ENCODE data around the gene USP32. TPM values are rescaled to one million over a fixed set of nuclear protein-coding genes. Genes with fewer than 3 reads are reported as not detected.
"Not testable (repeated sequence)": the region's sequence is repeated elsewhere in the genome, so short reads cannot be mapped to it uniquely, and the experiment has no call there.

The USP32 gene
- total and polyA plus RNA-seq, 4 experiments from 2014 or later: 2.6 to 36.2 (median 20.4) TPM

DNA sequence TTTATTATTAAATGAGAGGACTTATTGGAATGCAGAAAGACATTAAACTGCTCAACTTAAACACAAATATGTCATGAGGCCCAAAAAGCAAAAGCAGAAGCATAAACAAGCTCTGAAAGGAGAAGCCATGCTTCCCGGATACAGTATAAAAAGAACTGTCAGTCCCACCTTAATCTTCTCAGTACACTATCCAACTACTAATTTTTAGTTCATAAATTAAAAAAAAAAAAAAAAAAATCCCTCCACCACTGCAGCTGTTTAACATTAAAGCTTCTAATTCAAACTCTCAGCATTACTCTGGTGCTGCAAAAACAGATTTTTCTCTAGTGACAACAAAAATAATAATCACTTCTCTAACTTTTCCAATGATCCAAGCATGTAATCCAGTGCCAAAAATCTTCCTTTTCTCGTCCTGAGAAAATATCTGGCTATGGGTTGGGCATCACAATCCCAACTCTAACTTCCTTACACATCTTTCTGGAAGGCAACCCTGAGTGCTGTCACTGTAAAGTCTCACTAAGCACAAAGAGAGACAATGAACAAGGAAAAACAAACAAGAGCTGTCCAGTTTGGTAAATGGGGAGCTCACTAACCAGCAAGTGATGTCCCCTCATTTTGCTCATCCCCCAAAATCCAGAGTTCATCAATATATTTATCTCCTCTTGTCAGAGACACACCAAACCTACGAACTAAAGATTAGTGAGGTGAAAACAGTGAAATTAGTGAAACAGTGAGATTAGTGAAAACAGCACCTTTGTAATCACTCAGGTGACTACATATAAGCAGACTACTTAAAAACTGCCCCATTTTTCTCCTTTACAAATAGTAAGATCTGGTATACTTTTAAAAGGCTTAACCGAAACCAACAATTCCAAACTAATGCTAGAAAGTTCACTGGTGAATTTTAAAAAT is 5.5 kb downstream of the USP32 start:
- no peak overlapping the region for H3K27ac ChIP-seq (ENCODE audit: low read depth, low read length)
- intact Hi-C loops (cut with micrococcal nuclease): no loop called here
- Mint-ChIP-seq H3K27me3 (no peaks in the 10 kb centered on the region), H3K27ac (peak overlapping the region in 1 of 7 donors; percentile 55), H3K4me1 (peaks cover 42 to 66% (median 47%) of the 10 kb centered on the region in 4 donors), H3K4me3 (no peak overlapping the region), H3K36me3 (peaks cover 3 to 11% of the 10 kb centered on the region in 2 donors), H3K9me3 (no peaks in the 10 kb centered on the region)
- H3K27me3 ChIP-seq (ENCODE audit: insufficient read depth, low read length): no peaks in the 10 kb centered on the region
- H3K4me1 ChIP-seq (ENCODE audit: insufficient read depth, low read length): peaks cover 15% of the 10 kb centered on the region
- H3K9me3 ChIP-seq (ENCODE audit: control insufficient read depth in 1 of 2, low read length in 2 of 2): no peaks in the 10 kb centered on the region
- DNase-seq: no peak
- POLR2A ChIA-PET (ENCODE audit: partially characterized antibody): no interaction called here
- H3K36me3 ChIP-seq (ENCODE audit: insufficient read depth, low read length): no peaks in the 10 kb centered on the region
- CTCF ChIA-PET (ENCODE audit: partially characterized antibody): no interaction called here
- H3K4me3 ChIP-seq (ENCODE audit: low read length in 2 of 2): no peak overlapping the region

DNA sequence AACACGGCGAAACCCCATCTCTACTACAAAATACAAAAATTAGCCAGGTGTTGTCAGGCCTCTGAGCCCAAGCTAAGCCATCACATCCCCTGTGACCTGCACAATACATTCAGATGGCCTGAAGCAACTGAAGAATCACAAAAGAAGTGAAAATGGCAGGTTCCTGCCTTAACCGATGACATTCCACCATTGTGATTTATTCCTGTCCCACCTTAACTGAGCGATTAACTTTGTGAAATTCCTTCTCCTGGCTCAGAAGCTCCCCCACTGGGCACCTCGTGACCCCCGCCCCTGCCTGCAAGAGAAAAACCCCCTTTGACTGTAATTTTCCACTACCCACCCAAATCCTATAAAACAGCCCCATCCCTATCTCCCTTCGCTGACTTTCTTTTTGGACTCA is 7.0 kb downstream of the USP32 start:
- H3K4me3 ChIP-seq (ENCODE audit: low read length in 2 of 2); intact Hi-C loops (cut with micrococcal nuclease); H3K27me3 ChIP-seq (ENCODE audit: insufficient read depth, low read length); H3K27ac Mint-ChIP-seq; H3K9me3 Mint-ChIP-seq; H3K27me3 Mint-ChIP-seq; H3K36me3 Mint-ChIP-seq; H3K27ac ChIP-seq (ENCODE audit: low read depth, low read length); CTCF ChIA-PET (ENCODE audit: partially characterized antibody); H3K9me3 ChIP-seq (ENCODE audit: control insufficient read depth in 1 of 2, low read length in 2 of 2); H3K4me3 Mint-ChIP-seq; H3K4me1 ChIP-seq (ENCODE audit: insufficient read depth, low read length); H3K36me3 ChIP-seq (ENCODE audit: insufficient read depth, low read length); POLR2A ChIA-PET (ENCODE audit: partially characterized antibody); DNase-seq: not testable (repeated sequence)
- H3K4me1 Mint-ChIP-seq: peaks cover 28 to 53% (median 33%) of the 10 kb centered on the region in 4 donors

DNA sequence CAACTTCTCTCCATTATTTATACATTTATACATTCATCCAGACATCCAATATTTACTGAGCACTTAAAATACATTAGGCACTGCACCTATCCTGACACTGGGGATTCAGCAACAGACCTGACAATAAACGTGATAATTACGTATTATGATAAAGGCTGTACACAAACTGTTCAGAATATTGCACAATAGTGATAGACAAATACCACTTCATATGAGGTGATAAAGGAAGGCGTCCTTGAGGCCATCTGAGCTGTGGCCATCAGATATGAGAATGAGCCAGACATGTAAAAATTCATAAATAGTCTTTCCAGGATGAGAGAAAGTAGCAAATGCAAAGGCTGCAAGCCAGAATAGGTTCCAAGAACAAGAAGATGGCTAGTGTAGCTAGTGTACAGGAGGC is 8.6 kb downstream of the USP32 start:
- Mint-ChIP-seq H3K4me3 (no peak overlapping the region), H3K4me1 (peaks cover 23 to 41% (median 26%) of the 10 kb centered on the region in 4 donors), H3K27ac (no peak overlapping the region), H3K27me3 (no peaks in the 10 kb centered on the region), H3K9me3 (no peaks in the 10 kb centered on the region), H3K36me3 (peaks cover 4 to 8% of the 10 kb centered on the region in 2 donors)
- no peaks in the 10 kb centered on the region for H3K27me3 ChIP-seq (ENCODE audit: insufficient read depth, low read length)
- intact Hi-C loops (cut with micrococcal nuclease): no loop called here
- no peaks in the 10 kb centered on the region for H3K9me3 ChIP-seq (ENCODE audit: control insufficient read depth in 1 of 2, low read length in 2 of 2)
- CTCF ChIA-PET (ENCODE audit: partially characterized antibody): interaction anchor here (0.6 to 1.3 kb wide), 2 partner anchors 15 to 38 kb away, joined by 3 read pairs; no protein-coding TSS in a partner anchor
- DNase-seq: no peak
- no peaks in the 10 kb centered on the region for H3K36me3 ChIP-seq (ENCODE audit: insufficient read depth, low read length)
- POLR2A ChIA-PET (ENCODE audit: partially characterized antibody): interaction anchor here (1.3 kb wide), 1 partner anchor 9 kb away, joined by 4 read pairs; the partner anchor contains the start of gene USP32
- H3K4me3 ChIP-seq (ENCODE audit: low read length in 2 of 2): no peak overlapping the region
- H3K27ac ChIP-seq (ENCODE audit: low read depth, low read length): no peak overlapping the region
- no peaks in the 10 kb centered on the region for H3K4me1 ChIP-seq (ENCODE audit: insufficient read depth, low read length)

DNA sequence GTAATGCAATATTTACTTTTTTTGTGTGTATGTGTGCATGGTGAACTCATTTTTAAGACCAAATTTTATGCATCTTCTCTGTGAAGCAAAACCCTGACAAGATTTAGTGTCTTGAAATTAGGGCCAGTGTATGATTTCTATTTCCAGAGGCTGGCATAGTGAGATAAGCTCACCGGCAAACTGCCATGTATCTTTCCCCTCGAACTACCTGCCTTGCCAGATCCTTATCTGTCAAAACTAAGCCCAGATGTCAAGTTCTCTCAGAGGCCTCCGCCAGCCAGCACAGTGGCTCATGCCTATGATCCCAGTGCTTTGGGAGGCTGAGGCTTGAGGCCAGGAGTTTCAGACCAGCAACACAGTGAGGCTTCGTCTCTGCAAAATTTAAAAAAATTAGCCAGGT is 10.0 kb downstream of the USP32 start:
- Histone ChIP-seq H3K27me3 (ENCODE audit: insufficient read depth, low read length) (no peaks in the 10 kb centered on the region), H3K36me3 (ENCODE audit: insufficient read depth, low read length) (no peaks in the 10 kb centered on the region), H3K9me3 (ENCODE audit: control insufficient read depth in 1 of 2, low read length in 2 of 2) (no peaks in the 10 kb centered on the region), H3K27ac (ENCODE audit: low read depth, low read length) (no peak overlapping the region), H3K4me3 (ENCODE audit: low read length in 2 of 2) (no peak overlapping the region), H3K4me1 (ENCODE audit: insufficient read depth, low read length) (no peaks in the 10 kb centered on the region)
- no peak for DNase-seq
- CTCF ChIA-PET (ENCODE audit: partially characterized antibody): no interaction called here
- no peaks in the 10 kb centered on the region for H3K27me3 Mint-ChIP-seq
- peak overlapping the region in 1 of 7 donors; percentile 42 for H3K27ac Mint-ChIP-seq
- H3K36me3 Mint-ChIP-seq: peaks cover 5 to 12% of the 10 kb centered on the region in 2 donors
- H3K4me3 Mint-ChIP-seq: no peak overlapping the region
- H3K9me3 Mint-ChIP-seq: no peaks in the 10 kb centered on the region
- POLR2A ChIA-PET (ENCODE audit: partially characterized antibody): no interaction called here
- H3K4me1 Mint-ChIP-seq: peaks cover 18 to 35% (median 21%) of the 10 kb centered on the region in 4 donors
- intact Hi-C loops (cut with micrococcal nuclease): no loop called here

DNA sequence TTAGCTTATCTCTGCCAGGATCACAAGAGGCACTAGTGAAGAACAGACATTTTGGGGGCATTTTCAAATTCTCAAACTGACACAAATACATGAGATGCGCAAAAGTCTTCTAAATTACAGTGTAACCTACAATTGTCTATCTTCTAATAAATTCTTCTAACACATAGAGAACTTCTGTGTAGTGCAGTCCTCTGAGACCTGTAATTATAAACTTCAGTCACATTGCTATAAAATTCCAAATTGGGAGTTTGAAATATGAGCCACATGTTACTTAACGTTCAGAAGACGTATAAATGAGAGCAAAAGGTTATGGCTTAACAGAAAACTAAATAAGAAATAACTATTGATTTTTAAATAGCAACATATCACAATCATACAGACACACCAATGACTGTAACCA is 12.5 kb downstream of the USP32 start:
- H3K27me3 ChIP-seq (ENCODE audit: insufficient read depth, low read length); DNase-seq; H3K9me3 Mint-ChIP-seq; CTCF ChIA-PET (ENCODE audit: partially characterized antibody); H3K27ac Mint-ChIP-seq; intact Hi-C loops (cut with micrococcal nuclease); H3K9me3 ChIP-seq (ENCODE audit: control insufficient read depth in 1 of 2, low read length in 2 of 2); H3K4me1 ChIP-seq (ENCODE audit: insufficient read depth, low read length); H3K36me3 ChIP-seq (ENCODE audit: insufficient read depth, low read length); H3K27me3 Mint-ChIP-seq; POLR2A ChIA-PET (ENCODE audit: partially characterized antibody); H3K4me3 ChIP-seq (ENCODE audit: low read length in 2 of 2); H3K4me3 Mint-ChIP-seq; H3K27ac ChIP-seq (ENCODE audit: low read depth, low read length): not testable (repeated sequence)
- Mint-ChIP-seq H3K36me3 (peaks cover 6 to 12% of the 10 kb centered on the region in 2 donors), H3K4me1 (peaks cover 0 to 23% (median 9%) of the 10 kb centered on the region in 4 donors)

DNA sequence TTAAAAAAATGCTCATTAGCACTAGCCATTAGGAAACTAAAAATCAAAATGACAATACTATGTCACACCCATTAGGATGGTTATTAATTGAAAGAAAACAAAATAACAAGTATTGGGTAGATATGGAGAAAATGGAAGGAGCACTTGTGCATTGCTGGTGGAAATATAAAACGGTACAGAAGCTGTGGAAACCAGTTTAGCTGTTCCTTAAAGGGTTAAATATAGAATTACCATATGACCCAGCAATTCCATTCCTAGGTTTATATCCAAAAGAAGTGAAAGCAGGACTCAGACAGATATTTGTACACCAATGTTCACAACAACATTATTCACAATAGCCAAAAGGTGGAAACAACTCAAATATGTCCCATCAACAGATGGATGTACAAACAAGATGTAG is 13.7 kb downstream of the USP32 start:
- Mint-ChIP-seq H3K36me3 (peaks cover 5 to 16% of the 10 kb centered on the region in 2 donors), H3K4me1 (peaks cover 0 to 10% (median 4%) of the 10 kb centered on the region in 4 donors)
- H3K9me3 Mint-ChIP-seq; POLR2A ChIA-PET (ENCODE audit: partially characterized antibody); H3K4me1 ChIP-seq (ENCODE audit: insufficient read depth, low read length); CTCF ChIA-PET (ENCODE audit: partially characterized antibody); H3K9me3 ChIP-seq (ENCODE audit: control insufficient read depth in 1 of 2, low read length in 2 of 2); H3K36me3 ChIP-seq (ENCODE audit: insufficient read depth, low read length); H3K4me3 Mint-ChIP-seq; H3K4me3 ChIP-seq (ENCODE audit: low read length in 2 of 2); DNase-seq; H3K27ac Mint-ChIP-seq; H3K27me3 ChIP-seq (ENCODE audit: insufficient read depth, low read length); intact Hi-C loops (cut with micrococcal nuclease); H3K27me3 Mint-ChIP-seq; H3K27ac ChIP-seq (ENCODE audit: low read depth, low read length): not testable (repeated sequence)

DNA sequence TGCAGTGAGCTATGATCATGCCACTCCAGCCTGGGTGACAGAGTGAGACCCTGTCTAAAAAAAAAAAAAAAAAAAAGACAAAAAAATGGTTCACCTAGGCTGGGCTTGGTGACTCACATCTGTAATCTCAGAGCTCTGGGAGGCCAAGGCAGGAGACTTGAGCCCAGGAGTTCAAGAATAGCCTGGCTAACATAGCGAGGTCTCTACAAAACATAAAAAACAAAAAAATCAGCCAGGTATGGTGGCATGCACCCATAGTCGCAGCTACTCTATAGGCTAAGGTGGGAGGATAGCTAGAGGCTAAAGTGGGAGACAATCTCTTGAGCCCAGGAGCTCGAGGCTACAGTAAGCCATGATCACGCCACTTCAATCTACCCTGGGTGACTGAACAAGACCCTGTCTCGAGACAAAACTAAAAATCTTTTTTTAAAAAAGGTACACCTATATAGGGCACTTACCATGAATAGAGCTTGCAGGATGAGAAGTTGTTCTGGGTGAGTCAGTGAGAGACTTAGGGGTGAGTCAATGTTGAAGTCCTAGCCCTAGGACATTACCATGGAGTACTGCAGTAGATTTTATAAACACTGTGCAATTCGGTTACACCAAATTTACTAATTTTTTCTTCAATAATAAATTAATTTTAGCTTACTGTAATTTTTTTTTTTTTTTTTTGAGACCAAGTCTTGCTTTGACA is 19.0 kb downstream of the USP32 start:
- no peak overlapping the region for H3K4me3 Mint-ChIP-seq
- H3K36me3 Mint-ChIP-seq: peaks cover 5 to 8% of the 10 kb centered on the region in 2 donors
- no peaks in the 10 kb centered on the region for H3K9me3 ChIP-seq (ENCODE audit: control insufficient read depth in 1 of 2, low read length in 2 of 2)
- no peak overlapping the region for H3K27ac ChIP-seq (ENCODE audit: low read depth, low read length)
- peak overlapping the region in 1 of 7 donors; percentile 57 for H3K27ac Mint-ChIP-seq
- H3K36me3 ChIP-seq (ENCODE audit: insufficient read depth, low read length): no peaks in the 10 kb centered on the region
- ChIA-PET POLR2A (ENCODE audit: partially characterized antibody) (no interaction called here), CTCF (ENCODE audit: partially characterized antibody) (interaction anchor here (1.8 kb wide), 1 partner anchor 14 kb away, joined by 5 read pairs; no protein-coding TSS in a partner anchor)
- no peaks in the 10 kb centered on the region for H3K9me3 Mint-ChIP-seq
- H3K27me3 ChIP-seq (ENCODE audit: insufficient read depth, low read length): no peaks in the 10 kb centered on the region
- no peaks in the 10 kb centered on the region for H3K27me3 Mint-ChIP-seq
- H3K4me1 ChIP-seq (ENCODE audit: insufficient read depth, low read length): no peaks in the 10 kb centered on the region
- DNase-seq: no peak
- H3K4me1 Mint-ChIP-seq: peaks cover 10 to 12% (median 11%) of the 10 kb centered on the region in 4 donors
- intact Hi-C loops (cut with micrococcal nuclease): no loop called here
- H3K4me3 ChIP-seq (ENCODE audit: low read length in 2 of 2): no peak overlapping the region
